ENCODE results near the gene CASZ1.

CASZ1 gene

GRCh38 chr1:10723317-10723716, 73.1 kb downstream of the CASZ1 start:
- DNase-seq, result no peak

- DNase-seq, result no peak
Observed at GRCh38 chr1:10722803-10723202, 73.6 kb downstream of the CASZ1 start.

GRCh38 chr1:10721381-10722321, 74.8 kb downstream of the CASZ1 start:
- DNase-seq, result no peak

GRCh38 chr1:10720635-10721034, 75.8 kb downstream of the CASZ1 start:
- no peak for DNase-seq

- DNase-seq, result no peak
Observed at GRCh38 chr1:10718083-10718415, 78.4 kb downstream of the CASZ1 start.

- no peak for DNase-seq
Observed at GRCh38 chr1:10717296-10718082, 79.0 kb downstream of the CASZ1 start.

GRCh38 chr1:10716840-10717239, 79.6 kb downstream of the CASZ1 start:
- no peak for DNase-seq

GRCh38 chr1:10714337-10715114, 81.9 kb downstream of the CASZ1 start:
- DNase-seq, result no peak

GRCh38 chr1:10713614-10714013, 82.8 kb downstream of the CASZ1 start:
- DNase-seq, result no peak

- no peak for DNase-seq
Observed at GRCh38 chr1:10712568-10713362, 83.7 kb downstream of the CASZ1 start.

GRCh38 chr1:10710489-10710888, 86.0 kb downstream of the CASZ1 start:
- no peak for DNase-seq

- DNase-seq, result no peak
Observed at GRCh38 chr1:10709646-10710045, 86.8 kb downstream of the CASZ1 start.

GRCh38 chr1:10709165-10709564, 87.3 kb downstream of the CASZ1 start:
- DNase-seq, result no peak

- no peak for DNase-seq
Observed at GRCh38 chr1:10708757-10709156, 87.7 kb downstream of the CASZ1 start.

- no peak for DNase-seq
Observed at GRCh38 chr1:10707208-10707607, 89.2 kb downstream of the CASZ1 start.

- DNase-seq, result no peak
Observed at GRCh38 chr1:10706376-10706913, 90.0 kb downstream of the CASZ1 start.

- no peak for DNase-seq
Observed at GRCh38 chr1:10705953-10706352, 90.5 kb downstream of the CASZ1 start.

- no peak for DNase-seq
Observed at GRCh38 chr1:10704368-10704882, 92.0 kb downstream of the CASZ1 start.

GRCh38 chr1:10703702-10704101, 92.7 kb downstream of the CASZ1 start:
- DNase-seq, result no peak

- no peak for DNase-seq
Observed at GRCh38 chr1:10701145-10701544, 95.3 kb downstream of the CASZ1 start.

GRCh38 chr1:10699470-10699835, 97.0 kb downstream of the CASZ1 start:
- no peak for DNase-seq

All from cerebellar nuclear complex (tissue), 1 donor.